AG08395 (cell line): ENCODE data around the gene EXOC7.

Experiments used
- DNase-seq: peaks from one replicate; pipeline ENCODE4 v3.0.0; 2012; ENCODE audit warnings: mixed read lengths, low spot score

The EXOC7 gene

GRCh38 chr17:76119409-76120371, 16.1 kb upstream of the EXOC7 start:
- no peak for DNase-seq

DNA sequence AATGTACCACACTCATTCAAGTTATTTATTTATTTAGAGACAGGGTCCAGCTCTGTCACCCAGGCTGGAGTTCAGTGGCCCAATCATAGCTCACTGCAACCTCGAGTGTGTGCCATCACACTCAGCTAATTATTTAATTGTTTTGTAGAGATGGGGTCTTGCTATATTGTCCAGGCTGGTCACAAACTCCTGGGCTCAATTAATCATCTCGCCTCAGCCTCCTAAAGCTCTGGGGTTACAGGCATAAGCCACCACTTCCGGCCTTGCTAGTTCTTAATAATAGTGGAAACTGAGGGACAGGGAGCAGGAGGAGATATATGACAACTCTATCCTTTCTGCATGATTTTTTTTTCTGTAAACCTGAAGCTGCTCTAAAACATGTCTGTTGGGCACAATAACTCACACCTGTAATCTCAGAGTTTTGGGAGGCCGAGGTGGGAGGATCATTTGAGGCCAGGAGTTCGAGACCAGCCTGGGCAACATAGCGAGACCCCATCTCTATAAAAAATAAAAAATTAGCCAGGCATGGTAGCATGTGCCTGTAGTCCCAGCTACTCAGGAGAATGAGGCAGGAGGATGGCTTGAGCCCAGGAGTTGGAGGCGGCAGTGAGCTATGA, 11.7 kb upstream of the EXOC7 start:
- DNase-seq, result no peak

DNA sequence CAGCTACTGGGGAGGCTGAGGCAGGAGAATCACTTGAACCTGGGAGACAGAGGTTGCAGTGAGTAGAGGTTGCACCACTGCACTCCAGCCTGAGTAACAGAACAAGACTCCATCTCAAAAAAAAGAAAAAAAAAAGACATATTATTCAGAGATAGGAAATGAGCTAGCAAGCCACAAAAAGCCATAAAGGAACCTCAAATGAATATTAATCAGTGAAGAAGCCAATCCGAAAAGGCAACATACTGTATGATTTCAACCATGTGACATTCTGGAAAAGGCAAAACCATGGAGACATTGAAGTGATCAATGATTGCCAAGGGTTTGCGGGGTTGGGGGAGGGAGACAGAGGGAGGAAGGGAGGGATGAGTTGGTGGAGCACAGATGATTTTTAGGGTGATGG, 8.4 kb upstream of the EXOC7 start:
- DNase-seq, result no peak

- DNase-seq, result no peak
Observed at GRCh38 chr17:76107509-76107908, 3.9 kb upstream of the EXOC7 start.

GRCh38 chr17:76106703-76107102, 3.1 kb upstream of the EXOC7 start:
- no peak for DNase-seq

DNA sequence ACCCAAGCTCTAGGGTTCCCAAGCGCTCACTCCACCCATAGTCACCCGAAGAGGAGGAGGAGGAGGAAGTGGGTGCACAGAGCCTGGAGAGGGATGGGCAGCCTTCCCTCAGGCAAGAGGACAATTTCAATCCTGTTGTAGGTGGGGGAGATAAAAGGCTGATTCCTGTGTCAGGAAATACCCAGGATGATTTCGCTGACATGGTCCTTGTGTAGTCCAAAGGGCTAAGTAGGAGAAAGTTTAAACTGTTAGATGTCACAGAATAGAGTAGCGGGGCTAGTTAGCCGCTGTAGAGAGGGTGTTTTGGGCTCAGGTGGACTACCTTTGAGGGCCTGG, 1.3 kb upstream of the EXOC7 start:
- DNase-seq, result no peak

GRCh38 chr17:76104140-76104895, 731 bp upstream of the EXOC7 start:
- no peak for DNase-seq

- no peak for DNase-seq
Observed at GRCh38 chr17:76102944-76103273, 678 bp downstream of the EXOC7 start.

GRCh38 chr17:76097716-76098295, 5.8 kb downstream of the EXOC7 start:
- no peak for DNase-seq

DNA sequence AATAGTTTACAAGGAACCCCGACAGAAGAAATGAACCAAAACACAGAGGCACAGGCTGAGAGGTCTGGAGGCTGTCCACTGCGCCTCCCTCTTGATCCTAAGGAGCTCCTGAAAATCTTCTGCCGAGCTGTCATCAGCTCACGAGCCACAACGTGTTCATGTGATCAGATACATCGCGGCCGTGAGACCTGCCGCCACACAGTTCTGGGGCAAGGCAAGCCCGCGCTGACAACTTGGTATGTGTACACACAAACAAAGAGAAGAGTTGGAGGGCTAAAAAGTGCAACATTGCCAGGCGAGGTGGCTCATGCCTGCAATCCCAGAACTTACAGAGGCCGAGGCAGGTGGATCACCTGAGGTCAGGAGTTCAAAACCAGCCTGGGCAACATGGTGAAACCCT, 7.6 kb downstream of the EXOC7 start:
- DNase-seq, result no peak

- DNase-seq, result no peak
Observed at GRCh38 chr17:76094046-76094445, 9.5 kb downstream of the EXOC7 start.

- DNase-seq, result no peak
Observed at GRCh38 chr17:76092526-76093413, 10.8 kb downstream of the EXOC7 start.

DNA sequence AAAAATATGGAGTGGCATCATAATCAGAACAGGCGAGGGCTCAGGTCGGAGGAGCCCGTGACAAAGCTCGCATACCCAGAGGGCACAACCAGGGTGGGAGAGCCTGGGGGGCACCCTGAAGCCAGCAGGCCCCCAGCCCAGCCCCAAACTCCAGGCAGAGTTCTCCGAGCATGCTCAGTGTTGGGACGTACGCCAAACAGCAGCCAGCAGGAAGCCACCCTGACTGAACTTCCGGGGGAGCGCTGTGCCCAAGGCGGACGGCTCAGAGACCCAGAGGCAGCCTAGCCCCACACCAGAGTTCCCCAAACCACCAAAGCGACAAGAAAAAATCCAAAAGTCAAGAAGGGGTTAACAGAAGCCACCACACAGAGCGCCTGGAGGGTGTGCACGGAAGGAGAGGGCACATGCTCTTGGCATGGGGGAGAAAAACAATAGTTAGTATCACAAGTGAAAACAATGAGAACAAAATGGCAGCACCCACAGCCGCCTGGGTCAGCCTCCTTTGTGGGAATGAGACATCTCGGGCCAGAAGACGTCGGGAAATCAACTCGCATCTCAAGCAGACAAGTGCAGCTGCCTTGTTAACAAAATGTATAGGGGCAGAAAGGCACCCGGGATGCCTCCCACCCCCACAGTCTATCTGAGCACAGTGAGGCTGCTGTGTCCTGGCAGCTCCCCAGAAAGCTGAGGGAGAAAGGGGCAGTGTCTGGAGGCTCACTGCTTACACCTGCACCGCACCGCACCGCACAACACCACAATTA, 11.9 kb downstream of the EXOC7 start:
- no peak for DNase-seq

DNA sequence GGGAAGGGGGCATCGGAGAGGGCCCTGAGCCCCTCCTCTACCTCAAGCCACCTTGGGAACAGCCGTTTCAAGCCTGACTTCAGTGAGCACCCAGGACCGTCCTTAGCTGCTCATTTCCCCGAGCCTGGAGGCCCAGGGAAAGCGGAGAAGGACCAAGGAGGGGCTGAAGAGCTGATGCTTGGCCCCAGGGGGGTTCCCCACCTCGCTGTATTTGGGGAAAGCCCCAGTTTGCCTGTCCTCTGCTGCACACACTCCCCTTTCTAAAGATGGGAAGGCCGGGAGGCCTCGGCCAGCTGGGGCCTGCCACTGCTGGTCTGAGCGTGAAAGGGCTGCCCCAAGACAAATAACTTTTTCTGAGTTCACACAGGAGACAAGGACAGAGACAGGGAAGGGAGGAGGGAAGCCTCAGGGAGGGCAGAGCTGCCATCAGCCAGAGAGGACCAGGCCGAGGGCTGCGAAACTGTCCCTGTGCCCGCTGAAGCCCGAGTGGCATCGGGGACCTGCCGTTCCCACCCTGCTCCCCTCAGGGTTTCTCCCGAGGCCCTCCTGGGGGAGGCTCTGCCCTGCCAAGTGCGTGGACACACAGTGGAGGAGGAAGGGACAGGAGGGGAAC, 13.0 kb downstream of the EXOC7 start:
- DNase-seq, result no peak

DNA sequence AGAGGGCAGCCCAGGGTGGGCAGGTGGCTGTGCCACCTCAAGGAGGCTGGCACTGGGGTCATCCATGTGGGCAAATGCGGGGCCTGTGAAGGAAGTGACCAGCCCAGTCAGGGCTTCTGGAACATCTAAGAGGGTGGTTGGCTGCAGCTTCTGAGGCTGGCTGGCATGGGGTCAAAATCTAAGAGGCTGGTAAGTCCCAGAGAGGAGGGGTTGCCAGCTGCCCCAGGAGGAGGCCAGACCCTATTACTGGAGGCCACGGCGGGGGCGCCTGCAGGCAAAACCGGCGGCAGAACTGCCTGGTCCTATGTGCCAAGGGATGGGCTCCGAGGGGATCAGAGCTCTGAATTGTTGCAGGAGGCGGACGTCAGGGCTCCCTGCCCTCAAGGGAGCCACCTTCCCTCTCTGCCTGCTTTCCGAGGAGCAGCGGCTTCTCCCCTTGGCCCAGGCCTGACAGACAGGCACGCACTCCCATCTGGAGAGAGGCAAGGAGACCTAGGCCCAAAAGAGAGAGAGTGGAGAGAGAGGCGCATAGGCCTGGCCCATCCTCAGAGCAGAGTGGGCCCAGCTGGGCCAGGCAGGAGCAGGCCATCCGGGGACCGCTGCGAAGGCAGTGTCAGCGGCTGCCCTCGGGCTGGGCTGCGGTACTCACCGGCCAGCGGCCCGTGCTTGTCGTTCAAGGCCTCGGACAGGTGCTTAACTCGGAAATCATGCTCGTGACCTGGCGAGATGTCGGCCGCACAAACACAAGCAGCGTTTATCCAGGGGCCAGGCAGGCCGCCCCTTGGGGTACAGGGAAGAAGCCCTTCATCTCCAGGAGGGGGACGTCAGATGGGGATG, 13.7 kb downstream of the EXOC7 start:
- DNase-seq, result no peak

- DNase-seq, result no peak
Observed at GRCh38 chr17:76088868-76089576, 14.6 kb downstream of the EXOC7 start.

GRCh38 chr17:76088041-76088867, 15.3 kb downstream of the EXOC7 start:
- DNase-seq, result no peak

GRCh38 chr17:76087531-76087930, 16.1 kb downstream of the EXOC7 start:
- DNase-seq, result no peak
